ENCODE data around the gene SIGLEC8.

DNA sequence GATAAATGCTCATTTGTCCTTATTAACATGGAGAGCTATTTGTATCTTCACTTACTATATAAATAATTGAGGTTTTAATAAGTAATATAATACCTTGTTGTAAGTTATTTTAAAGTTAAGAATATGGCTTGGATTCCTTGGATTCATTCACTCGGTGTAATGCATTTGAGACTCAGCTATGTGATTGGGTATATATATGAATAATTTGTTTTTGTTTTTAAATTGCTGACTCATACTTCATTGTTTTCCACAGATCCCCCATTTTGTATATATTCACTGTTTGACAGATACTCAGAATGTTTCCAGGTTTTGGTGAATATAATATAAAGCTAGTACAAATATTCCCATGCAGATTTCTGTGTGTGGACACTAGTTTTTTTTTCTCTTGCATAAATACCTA, 13.3 kb upstream of the SIGLEC8 start:
- no peak for TF ChIP-seq POLR2A (IDR thresholded peaks at IDR 0.05; ENCODE audit: borderline replicate concordance, extremely low read depth, insufficient read depth, insufficient read length)
- TF ChIP-seq REST (IDR thresholded peaks at IDR 0.05; ENCODE audit: low read depth) = no peak
- TF ChIP-seq SIN3A (IDR thresholded peaks at IDR 0.05; ENCODE audit: low read depth) = no peak
- TF ChIP-seq YY1 (IDR thresholded peaks at IDR 0.05; ENCODE audit: extremely low read depth, insufficient replicate concordance, low read depth, low read length) = no peak
- TF ChIP-seq, protein P1, sequence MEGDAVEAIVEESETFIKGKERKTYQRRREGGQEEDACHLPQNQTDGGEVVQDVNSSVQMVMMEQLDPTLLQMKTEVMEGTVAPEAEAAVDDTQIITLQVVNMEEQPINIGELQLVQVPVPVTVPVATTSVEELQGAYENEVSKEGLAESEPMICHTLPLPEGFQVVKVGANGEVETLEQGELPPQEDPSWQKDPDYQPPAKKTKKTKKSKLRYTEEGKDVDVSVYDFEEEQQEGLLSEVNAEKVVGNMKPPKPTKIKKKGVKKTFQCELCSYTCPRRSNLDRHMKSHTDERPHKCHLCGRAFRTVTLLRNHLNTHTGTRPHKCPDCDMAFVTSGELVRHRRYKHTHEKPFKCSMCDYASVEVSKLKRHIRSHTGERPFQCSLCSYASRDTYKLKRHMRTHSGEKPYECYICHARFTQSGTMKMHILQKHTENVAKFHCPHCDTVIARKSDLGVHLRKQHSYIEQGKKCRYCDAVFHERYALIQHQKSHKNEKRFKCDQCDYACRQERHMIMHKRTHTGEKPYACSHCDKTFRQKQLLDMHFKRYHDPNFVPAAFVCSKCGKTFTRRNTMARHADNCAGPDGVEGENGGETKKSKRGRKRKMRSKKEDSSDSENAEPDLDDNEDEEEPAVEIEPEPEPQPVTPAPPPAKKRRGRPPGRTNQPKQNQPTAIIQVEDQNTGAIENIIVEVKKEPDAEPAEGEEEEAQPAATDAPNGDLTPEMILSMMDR (IDR thresholded peaks at IDR 0.05 in 2 of 3, conservative IDR thresholded peaks at IDR 0.05 in 1 of 3; ENCODE audit: borderline replicate concordance in 1 of 3, insufficient read depth in 1 of 3, low read depth in 2 of 3, low read length in 2 of 3) = no peak
- TF ChIP-seq, protein P2, sequence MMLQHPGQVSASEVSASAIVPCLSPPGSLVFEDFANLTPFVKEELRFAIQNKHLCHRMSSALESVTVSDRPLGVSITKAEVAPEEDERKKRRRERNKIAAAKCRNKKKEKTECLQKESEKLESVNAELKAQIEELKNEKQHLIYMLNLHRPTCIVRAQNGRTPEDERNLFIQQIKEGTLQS (IDR thresholded peaks at IDR 0.05) = no peak
- no peak for TF ChIP-seq EGR1 (IDR thresholded peaks at IDR 0.05; ENCODE audit: low read depth)
- TF ChIP-seq POLR2AphosphoS5 (IDR thresholded peaks at IDR 0.05; ENCODE audit: low read depth, low read length) = no peak
